Measurements from ENCODE around the gene CUL1.

The CUL1 gene

GRCh38 chr7:148732862-148733261 is 34.2 kb downstream of the CUL1 start:
- Histone ChIP-seq H3K9ac (ENCODE audit: low read length) (no peak overlapping the region), H3K27ac (ENCODE audit: low read depth, low read length) (no peak overlapping the region), H3K9me3 (ENCODE audit: control insufficient read depth, insufficient read depth, low read depth, low read length) (no peaks in the 10 kb centered on the region), H3K4me1 (ENCODE audit: control insufficient read depth, insufficient read depth, low read length) (no peaks in the 10 kb centered on the region), H3K36me3 (ENCODE audit: control insufficient read depth, insufficient read depth, low read length) (peaks cover 59% of the 10 kb centered on the region), H3K4me3 (ENCODE audit: low read depth, low read length) (no peak overlapping the region), H3K27me3 (ENCODE audit: control insufficient read depth, insufficient read depth, low read length) (no peaks in the 10 kb centered on the region)

GRCh38 chr7:148733496-148733895 is 34.8 kb downstream of the CUL1 start:
- H3K9me3 ChIP-seq (ENCODE audit: control insufficient read depth, insufficient read depth, low read depth, low read length): no peaks in the 10 kb centered on the region
- peaks cover 66% of the 10 kb centered on the region for H3K36me3 ChIP-seq (ENCODE audit: control insufficient read depth, insufficient read depth, low read length)
- no peak overlapping the region for H3K4me3 ChIP-seq (ENCODE audit: low read depth, low read length)
- H3K4me1 ChIP-seq (ENCODE audit: control insufficient read depth, insufficient read depth, low read length): no peaks in the 10 kb centered on the region
- no peak overlapping the region for H3K27ac ChIP-seq (ENCODE audit: low read depth, low read length)
- no peak overlapping the region for H3K9ac ChIP-seq (ENCODE audit: low read length)
- no peaks in the 10 kb centered on the region for H3K27me3 ChIP-seq (ENCODE audit: control insufficient read depth, insufficient read depth, low read length)

GRCh38 chr7:148735141-148735540 is 36.4 kb downstream of the CUL1 start:
- no peaks in the 10 kb centered on the region for H3K4me1 ChIP-seq (ENCODE audit: control insufficient read depth, insufficient read depth, low read length)
- no peak overlapping the region for H3K27ac ChIP-seq (ENCODE audit: low read depth, low read length)
- H3K36me3 ChIP-seq (ENCODE audit: control insufficient read depth, insufficient read depth, low read length): peaks cover 74% of the 10 kb centered on the region
- no peak overlapping the region for H3K4me3 ChIP-seq (ENCODE audit: low read depth, low read length)
- H3K9ac ChIP-seq (ENCODE audit: low read length): no peak overlapping the region
- 0 out of 2 replicates have a peak, but pooled peaks cover under 1% of the 10 kb centered on the region for H3K9me3 ChIP-seq (ENCODE audit: control insufficient read depth, insufficient read depth, low read depth, low read length)
- no peaks in the 10 kb centered on the region for H3K27me3 ChIP-seq (ENCODE audit: control insufficient read depth, insufficient read depth, low read length)

GRCh38 chr7:148735967-148736366 is 37.3 kb downstream of the CUL1 start:
- Histone ChIP-seq H3K27ac (ENCODE audit: low read depth, low read length) (no peak overlapping the region), H3K9ac (ENCODE audit: low read length) (no peak overlapping the region), H3K27me3 (ENCODE audit: control insufficient read depth, insufficient read depth, low read length) (no peaks in the 10 kb centered on the region), H3K4me1 (ENCODE audit: control insufficient read depth, insufficient read depth, low read length) (no peaks in the 10 kb centered on the region), H3K36me3 (ENCODE audit: control insufficient read depth, insufficient read depth, low read length) (peaks cover 74% of the 10 kb centered on the region), H3K9me3 (ENCODE audit: control insufficient read depth, insufficient read depth, low read depth, low read length) (peaks cover 4% of the 10 kb centered on the region; the same call in 1 of the 2 replicates), H3K4me3 (ENCODE audit: low read depth, low read length) (no peak overlapping the region)

GRCh38 chr7:148738737-148739535 is 40.2 kb downstream of the CUL1 start:
- Histone ChIP-seq H3K4me3 (ENCODE audit: low read depth, low read length) (no peak overlapping the region), H3K27me3 (ENCODE audit: control insufficient read depth, insufficient read depth, low read length) (no peaks in the 10 kb centered on the region), H3K4me1 (ENCODE audit: control insufficient read depth, insufficient read depth, low read length) (no peaks in the 10 kb centered on the region), H3K9me3 (ENCODE audit: control insufficient read depth, insufficient read depth, low read depth, low read length) (peaks cover 4% of the 10 kb centered on the region; the same call in 1 of the 2 replicates), H3K27ac (ENCODE audit: low read depth, low read length) (no peak overlapping the region), H3K9ac (ENCODE audit: low read length) (no peak overlapping the region), H3K36me3 (ENCODE audit: control insufficient read depth, insufficient read depth, low read length) (peaks cover 63% of the 10 kb centered on the region)

DNA sequence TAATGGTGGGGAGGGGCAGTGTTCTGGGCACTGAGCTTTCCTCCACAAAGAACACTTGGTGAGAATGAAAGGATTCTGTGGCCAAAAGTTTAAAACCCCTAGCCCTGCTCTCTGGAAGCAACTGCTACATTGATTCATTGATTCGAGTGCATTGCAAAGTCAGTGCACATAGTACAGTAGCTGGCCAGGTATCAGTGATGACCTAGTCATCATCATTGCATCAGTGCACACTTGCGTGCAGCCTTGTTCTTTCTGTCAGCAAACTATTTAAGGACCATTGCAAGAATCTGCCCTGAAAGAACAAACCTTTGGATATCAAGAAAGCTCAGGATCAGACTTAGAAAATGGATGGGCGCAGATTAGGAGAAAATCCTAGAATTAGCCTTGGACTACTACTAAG is 47.4 kb downstream of the CUL1 start:
- H3K36me3 ChIP-seq (ENCODE audit: control insufficient read depth, insufficient read depth, low read length): peaks cover 12% of the 10 kb centered on the region; the same call in 1 of the 2 replicates

GRCh38 chr7:148747274-148747673 is 48.6 kb downstream of the CUL1 start:
- H3K36me3 ChIP-seq (ENCODE audit: control insufficient read depth, insufficient read depth, low read length): peaks cover 3% of the 10 kb centered on the region; the same call in 1 of the 2 replicates
- H3K27ac ChIP-seq (ENCODE audit: low read depth, low read length): peak overlapping the region; percentile 20; the same call in 1 of the 2 replicates
- peaks cover 22% of the 10 kb centered on the region; the same call in 1 of the 2 replicates for H3K4me1 ChIP-seq (ENCODE audit: control insufficient read depth, insufficient read depth, low read length)
- H3K4me3 ChIP-seq (ENCODE audit: low read depth, low read length): no peak overlapping the region
- H3K9me3 ChIP-seq (ENCODE audit: control insufficient read depth, insufficient read depth, low read depth, low read length): peaks cover 4% of the 10 kb centered on the region; the same call in 1 of the 2 replicates
- no peaks in the 10 kb centered on the region for H3K27me3 ChIP-seq (ENCODE audit: control insufficient read depth, insufficient read depth, low read length)
- no peak overlapping the region for H3K9ac ChIP-seq (ENCODE audit: low read length)

More for the DNA sequence above, 47.4 kb downstream of the CUL1 start:
- Histone ChIP-seq H3K27me3 (ENCODE audit: control insufficient read depth, insufficient read depth, low read length) (no peaks in the 10 kb centered on the region), H3K9me3 (ENCODE audit: control insufficient read depth, insufficient read depth, low read depth, low read length) (peaks cover 4% of the 10 kb centered on the region; the same call in 1 of the 2 replicates), H3K27ac (ENCODE audit: low read depth, low read length) (peak overlapping the region; percentile 27; the same call in 1 of the 2 replicates), H3K4me3 (ENCODE audit: low read depth, low read length) (no peak overlapping the region), H3K9ac (ENCODE audit: low read length) (no peak overlapping the region), H3K4me1 (ENCODE audit: control insufficient read depth, insufficient read depth, low read length) (peaks cover 22% of the 10 kb centered on the region; the same call in 1 of the 2 replicates)

- Histone ChIP-seq H3K4me1 (ENCODE audit: control insufficient read depth, insufficient read depth, low read length) (peaks cover 15% of the 10 kb centered on the region; the same call in 1 of the 2 replicates), H3K9ac (ENCODE audit: low read length) (no peak overlapping the region), H3K9me3 (ENCODE audit: control insufficient read depth, insufficient read depth, low read depth, low read length) (peaks cover 4% of the 10 kb centered on the region; the same call in 1 of the 2 replicates), H3K27me3 (ENCODE audit: control insufficient read depth, insufficient read depth, low read length) (no peaks in the 10 kb centered on the region), H3K27ac (ENCODE audit: low read depth, low read length) (no peak overlapping the region), H3K4me3 (ENCODE audit: low read depth, low read length) (no peak overlapping the region), H3K36me3 (ENCODE audit: control insufficient read depth, insufficient read depth, low read length) (peaks cover 17% of the 10 kb centered on the region)
Measured at GRCh38 chr7:148750442-148751355, 52.0 kb downstream of the CUL1 start.

- no peak overlapping the region for H3K27ac ChIP-seq (ENCODE audit: low read depth, low read length)
- H3K4me3 ChIP-seq (ENCODE audit: low read depth, low read length): no peak overlapping the region
- H3K9ac ChIP-seq (ENCODE audit: low read length): no peak overlapping the region
- H3K4me1 ChIP-seq (ENCODE audit: control insufficient read depth, insufficient read depth, low read length): no peaks in the 10 kb centered on the region
- H3K9me3 ChIP-seq (ENCODE audit: control insufficient read depth, insufficient read depth, low read depth, low read length): peaks cover 4% of the 10 kb centered on the region; the same call in 1 of the 2 replicates
- peaks cover 36% of the 10 kb centered on the region for H3K36me3 ChIP-seq (ENCODE audit: control insufficient read depth, insufficient read depth, low read length)
- H3K27me3 ChIP-seq (ENCODE audit: control insufficient read depth, insufficient read depth, low read length): no peaks in the 10 kb centered on the region
Measured at GRCh38 chr7:148753224-148753623, 54.5 kb downstream of the CUL1 start.

DNA sequence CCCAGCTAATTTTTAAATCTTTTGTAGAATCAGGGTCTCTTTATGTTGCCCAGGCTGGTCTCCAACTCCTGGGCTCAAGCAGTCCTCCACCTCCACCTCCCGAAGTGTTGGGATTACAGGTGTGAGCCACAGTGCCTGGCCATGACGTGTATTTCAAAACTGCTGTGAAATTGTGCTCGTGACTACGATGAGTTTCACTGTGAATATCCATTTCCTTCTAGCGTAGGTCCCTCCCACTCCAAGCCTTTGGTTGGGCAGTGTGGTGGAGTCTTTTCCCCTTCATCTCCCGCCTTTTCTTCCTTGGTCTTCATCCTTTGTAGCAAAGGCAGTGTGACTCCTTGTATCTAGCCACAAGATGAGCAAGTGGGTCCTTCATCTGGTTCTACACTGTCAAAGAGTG is 56.2 kb downstream of the CUL1 start:
- no peak overlapping the region for H3K9ac ChIP-seq (ENCODE audit: low read length)
- H3K36me3 ChIP-seq (ENCODE audit: control insufficient read depth, insufficient read depth, low read length): peaks cover 51% of the 10 kb centered on the region
- H3K9me3 ChIP-seq (ENCODE audit: control insufficient read depth, insufficient read depth, low read depth, low read length): peaks cover 4% of the 10 kb centered on the region; the same call in 1 of the 2 replicates

More for the DNA sequence above, 56.2 kb downstream of the CUL1 start:
- Histone ChIP-seq H3K4me3 (ENCODE audit: low read depth, low read length) (no peak overlapping the region), H3K27me3 (ENCODE audit: control insufficient read depth, insufficient read depth, low read length) (no peaks in the 10 kb centered on the region), H3K27ac (ENCODE audit: low read depth, low read length) (no peak overlapping the region), H3K4me1 (ENCODE audit: control insufficient read depth, insufficient read depth, low read length) (no peaks in the 10 kb centered on the region)
